Activated T-helper 1 cell treated with anti-CD3 and anti-CD28 coated beads, Interleukin-12 subunit alpha, Interleukin-12 subunit beta, Interleukin-2, Interleukin-4 antibody, amounts not matched to agents 30 ng/mL and 10 ng/mL and 1 ng/mL, durations not matched to agents 14 hours and 24 hours and 36 hours (primary cell): ENCODE measurements around the gene QRSL1. TPM values are rescaled to one million over a fixed set of nuclear protein-coding genes. Genes with fewer than 3 reads are reported as not detected.
"Not testable (repeated sequence)": the region's sequence is repeated elsewhere in the genome, so short reads cannot be mapped to it uniquely, and the experiment has no call there.

ENCODE experiments used
- DNase-seq: peaks from one replicate; pipeline ENCODE4 v3.0.0; 2021; ENCODE audit warnings: low spot score
- H3K27ac Mint-ChIP-seq: one replicate; pipeline ENCODE4 v1.8.0; 2021; ENCODE audit warnings: mild to moderate bottlenecking, mixed read lengths
- H3K27me3 Mint-ChIP-seq: one replicate; pipeline ENCODE4 v1.8.0; 2022; ENCODE audit warnings: mild to moderate bottlenecking, moderate library complexity, mixed read lengths; ENCODE audit not compliant: insufficient read depth
- H3K36me3 Mint-ChIP-seq: one replicate; pipeline ENCODE4 v1.8.0; 2021; ENCODE audit warnings: low read depth, mixed read lengths
- H3K4me1 Mint-ChIP-seq: one replicate; pipeline ENCODE4 v1.8.0; 2021; ENCODE audit warnings: low read depth, mixed read lengths
- H3K4me3 Mint-ChIP-seq: one replicate; pipeline ENCODE4 v1.8.0; 2021; ENCODE audit warnings: mild to moderate bottlenecking, moderate library complexity, mixed read lengths
- H3K9me3 Mint-ChIP-seq: one replicate; pipeline ENCODE4 v1.8.0; 2021; ENCODE audit warnings: mixed read lengths
- intact Hi-C: fragments of 100-400 bp; cut with micrococcal nuclease; formaldehyde crosslinking; loops from one replicate; pipeline ENCODE4 v1.15.1; 2024
- total RNA-seq: library from RNA; stranded (reverse); gene quantifications from 2 replicates; pipeline ENCODE4 v1.2.3, GENCODE V29; 2022

QRSL1 gene
- total RNA-seq, 1 donor from 2014 or later = 21.9 TPM

DNA sequence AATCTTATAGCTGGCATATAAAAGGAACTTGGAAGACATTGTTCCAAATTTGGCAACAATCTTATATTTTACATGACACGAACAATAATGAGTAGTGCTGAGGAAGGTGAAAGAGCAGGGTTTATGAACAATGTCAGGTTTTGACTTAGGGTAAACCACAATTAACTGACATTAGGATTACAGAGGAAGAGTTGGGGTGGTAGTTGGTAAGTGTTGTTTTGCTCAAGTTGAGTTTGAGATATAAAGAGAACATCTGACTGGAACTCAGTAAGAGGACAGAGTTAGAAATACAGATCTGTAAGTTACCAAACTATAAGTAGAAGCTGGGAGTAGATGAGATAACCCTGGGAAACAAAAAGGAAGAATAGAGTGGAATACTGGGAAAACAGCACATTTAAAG lies 15.2 kb upstream of the QRSL1 start:
- intact Hi-C loops = no loop called here
- no peaks in the 10 kb centered on the region for H3K27me3 Mint-ChIP-seq
- no peak for DNase-seq
- peaks cover 28% of the 10 kb centered on the region for H3K4me1 Mint-ChIP-seq
- H3K4me3 Mint-ChIP-seq = no peak overlapping the region
- peak overlapping the region; percentile 24 for H3K27ac Mint-ChIP-seq
- H3K36me3 Mint-ChIP-seq = peaks cover 29% of the 10 kb centered on the region
- no peaks in the 10 kb centered on the region for H3K9me3 Mint-ChIP-seq

DNA sequence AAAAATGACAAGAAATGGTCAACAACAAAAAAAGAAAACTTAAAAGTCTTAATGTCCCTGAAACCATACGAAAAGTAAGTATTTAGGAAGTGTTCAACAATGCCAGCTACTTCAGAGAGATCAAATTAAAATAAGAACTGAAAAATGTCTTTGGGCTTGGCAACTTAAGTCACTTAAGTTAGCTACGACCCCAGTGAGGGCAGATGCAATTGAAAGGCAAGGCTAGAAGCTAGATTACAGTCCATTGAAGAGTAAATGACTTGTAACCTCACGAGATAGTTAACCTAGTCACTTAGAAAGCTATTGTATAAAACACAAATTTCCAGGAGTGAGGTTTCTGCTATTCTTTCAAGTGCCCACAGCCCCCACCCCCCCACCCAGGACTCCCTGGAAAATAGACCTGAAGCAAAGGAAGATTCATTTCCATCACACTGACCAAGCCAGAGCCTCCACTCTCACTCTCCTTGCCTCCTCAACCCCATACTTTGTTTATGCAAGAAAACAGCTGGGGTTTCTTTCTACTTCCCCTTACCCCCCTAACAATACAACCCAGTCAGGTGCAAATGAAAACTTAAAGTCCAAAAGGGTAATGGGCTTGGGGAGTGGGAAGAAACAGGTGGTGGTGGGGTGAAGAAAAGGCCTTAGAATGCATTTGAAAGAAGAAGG lies 14.7 kb upstream of the QRSL1 start:
- Mint-ChIP-seq H3K4me3 (no peak overlapping the region), H3K27ac (no peak overlapping the region), H3K36me3 (peaks cover 29% of the 10 kb centered on the region), H3K4me1 (peaks cover 28% of the 10 kb centered on the region), H3K9me3 (no peaks in the 10 kb centered on the region), H3K27me3 (no peaks in the 10 kb centered on the region)
- intact Hi-C loops = no loop called here
- DNase-seq = no peak

DNA sequence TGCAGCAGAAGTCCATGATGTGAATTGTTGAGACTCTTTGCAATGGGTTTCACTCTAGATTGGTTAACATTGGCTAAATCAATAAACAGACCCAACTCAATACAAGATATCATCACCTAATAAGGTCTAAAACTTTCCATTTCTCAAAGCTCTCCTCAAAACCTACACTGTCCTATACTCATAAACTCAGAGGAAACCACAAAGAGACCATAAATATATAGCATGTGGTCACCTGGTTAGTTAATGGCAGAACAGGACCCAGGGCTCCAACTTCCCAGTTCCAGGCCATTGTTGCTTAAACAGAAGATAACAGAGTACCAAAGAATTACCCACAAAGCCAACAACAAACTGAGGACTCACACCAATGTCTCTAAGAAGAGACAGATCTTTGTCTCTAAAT lies 12.1 kb upstream of the QRSL1 start:
- Mint-ChIP-seq H3K36me3 (peaks cover 28% of the 10 kb centered on the region), H3K9me3 (no peaks in the 10 kb centered on the region), H3K27me3 (no peaks in the 10 kb centered on the region), H3K4me1 (peaks cover 28% of the 10 kb centered on the region), H3K27ac (no peak overlapping the region), H3K4me3 (no peak overlapping the region)
- intact Hi-C loops = no loop called here
- DNase-seq = no peak

DNA sequence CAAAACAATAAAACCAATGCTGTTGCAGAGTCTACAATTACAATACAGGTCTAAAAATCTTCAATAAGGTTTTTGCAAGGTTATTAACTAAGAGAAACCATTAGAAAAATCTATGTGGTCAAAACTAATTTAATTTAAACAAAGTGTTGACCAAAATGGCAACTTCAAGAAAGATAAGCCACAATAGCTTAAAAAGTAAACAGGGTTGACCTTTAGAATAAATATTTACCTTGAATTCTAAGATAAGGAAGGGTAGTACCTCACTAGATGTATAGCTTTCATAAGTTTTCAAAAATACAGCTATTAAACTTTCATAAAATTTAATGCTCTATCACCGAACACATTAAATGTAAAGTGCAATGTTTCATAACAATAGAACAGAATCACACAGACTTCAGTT lies 11.5 kb upstream of the QRSL1 start:
- intact Hi-C loops = no loop called here
- no peaks in the 10 kb centered on the region for H3K27me3 Mint-ChIP-seq
- H3K4me3 Mint-ChIP-seq = no peak overlapping the region
- H3K9me3 Mint-ChIP-seq = peaks cover under 1% of the 10 kb centered on the region
- peaks cover 22% of the 10 kb centered on the region for H3K4me1 Mint-ChIP-seq
- H3K27ac Mint-ChIP-seq = no peak overlapping the region
- no peak for DNase-seq
- peaks cover 26% of the 10 kb centered on the region for H3K36me3 Mint-ChIP-seq

DNA sequence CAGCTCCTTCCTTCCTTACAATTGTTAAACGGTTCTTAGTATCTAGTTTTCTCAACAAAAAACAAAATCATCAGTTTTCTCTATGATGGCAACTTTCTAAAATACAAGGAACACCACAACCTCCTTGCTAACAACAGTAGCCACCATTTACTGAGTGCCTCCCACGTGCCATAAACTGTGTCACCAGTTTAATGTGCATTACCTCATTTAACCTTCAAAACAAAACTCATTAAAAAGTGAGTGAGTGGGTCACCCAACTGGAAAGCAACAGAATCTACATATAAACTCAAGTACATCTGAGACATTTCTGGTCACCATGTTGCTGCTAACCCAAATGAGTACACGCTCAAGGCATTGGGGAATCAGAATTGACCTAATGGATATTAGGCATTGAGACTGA lies 11.1 kb upstream of the QRSL1 start:
- H3K27ac Mint-ChIP-seq = no peak overlapping the region
- peaks cover 3% of the 10 kb centered on the region for H3K9me3 Mint-ChIP-seq
- no peak for DNase-seq
- intact Hi-C loops = no loop called here
- no peak overlapping the region for H3K4me3 Mint-ChIP-seq
- H3K4me1 Mint-ChIP-seq = peaks cover 18% of the 10 kb centered on the region
- peaks cover 24% of the 10 kb centered on the region for H3K36me3 Mint-ChIP-seq
- no peaks in the 10 kb centered on the region for H3K27me3 Mint-ChIP-seq

DNA sequence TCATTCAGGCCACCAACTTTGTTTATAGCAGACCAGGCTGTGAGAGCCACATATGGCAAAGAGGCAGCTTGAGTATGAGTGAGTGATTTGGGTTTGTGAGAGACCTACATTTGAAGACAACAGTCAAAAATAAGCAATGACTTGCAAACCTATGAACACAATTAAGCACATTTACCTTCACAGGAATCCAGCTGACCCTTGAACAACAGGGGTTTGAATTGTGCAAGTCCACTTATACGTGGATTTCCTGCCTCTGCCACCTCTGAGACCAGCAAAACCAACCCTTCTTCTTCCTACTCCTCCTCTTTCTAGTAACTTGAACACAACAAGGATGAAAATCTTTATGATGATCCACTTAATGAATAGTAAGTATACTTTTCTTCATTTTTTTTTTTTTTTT lies 10.2 kb upstream of the QRSL1 start:
- Mint-ChIP-seq H3K27me3 (no peaks in the 10 kb centered on the region), H3K9me3 (peaks cover 3% of the 10 kb centered on the region), H3K27ac (no peak overlapping the region), H3K4me3 (no peak overlapping the region), H3K4me1 (peaks cover 9% of the 10 kb centered on the region), H3K36me3 (peaks cover 21% of the 10 kb centered on the region)
- DNase-seq = no peak
- intact Hi-C loops = no loop called here

DNA sequence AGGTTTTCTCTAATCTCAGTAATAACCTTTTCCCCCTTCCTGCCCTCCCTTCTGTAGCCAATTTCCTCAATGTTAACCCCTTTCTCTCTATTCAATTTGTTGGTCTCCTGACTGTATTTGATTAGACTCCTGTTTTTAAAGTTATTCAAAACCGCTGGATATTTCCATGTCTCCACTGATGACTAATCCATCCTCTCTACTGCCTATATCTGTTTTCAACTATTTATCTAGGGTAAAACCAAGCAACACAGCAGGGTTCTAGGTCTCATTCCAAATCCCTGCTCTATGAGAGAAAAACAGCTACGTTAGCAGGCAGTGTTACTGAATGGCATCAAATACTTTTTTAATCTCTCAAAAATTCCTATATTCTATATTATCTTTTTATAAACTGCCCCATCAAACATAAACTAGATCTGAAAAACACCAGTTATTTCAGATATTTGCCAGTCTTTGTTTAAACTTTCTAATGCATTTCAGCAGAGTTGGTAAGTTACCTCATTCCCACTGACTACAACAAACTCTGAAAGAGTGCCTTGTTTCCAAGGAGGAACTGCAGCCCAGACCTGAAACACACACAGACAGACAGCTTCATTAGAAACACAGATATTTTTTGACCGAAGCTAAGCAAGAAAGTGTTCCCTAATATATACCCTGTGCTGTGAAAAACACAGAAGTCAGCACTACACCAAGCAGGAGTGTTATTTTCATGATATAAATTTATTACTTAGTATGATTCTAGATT lies 8.3 kb upstream of the QRSL1 start:
- H3K27ac Mint-ChIP-seq = no peak overlapping the region
- peaks cover 16% of the 10 kb centered on the region for H3K36me3 Mint-ChIP-seq
- H3K9me3 Mint-ChIP-seq = peaks cover 3% of the 10 kb centered on the region
- intact Hi-C loops = loop anchor here (10.0 kb wide), 2 partner anchors 844 to 1216 kb away; partner anchors contain the start of gene PREP
- H3K4me1 Mint-ChIP-seq = peaks cover 5% of the 10 kb centered on the region
- DNase-seq = no peak
- H3K4me3 Mint-ChIP-seq = no peak overlapping the region
- H3K27me3 Mint-ChIP-seq = no peaks in the 10 kb centered on the region

DNA sequence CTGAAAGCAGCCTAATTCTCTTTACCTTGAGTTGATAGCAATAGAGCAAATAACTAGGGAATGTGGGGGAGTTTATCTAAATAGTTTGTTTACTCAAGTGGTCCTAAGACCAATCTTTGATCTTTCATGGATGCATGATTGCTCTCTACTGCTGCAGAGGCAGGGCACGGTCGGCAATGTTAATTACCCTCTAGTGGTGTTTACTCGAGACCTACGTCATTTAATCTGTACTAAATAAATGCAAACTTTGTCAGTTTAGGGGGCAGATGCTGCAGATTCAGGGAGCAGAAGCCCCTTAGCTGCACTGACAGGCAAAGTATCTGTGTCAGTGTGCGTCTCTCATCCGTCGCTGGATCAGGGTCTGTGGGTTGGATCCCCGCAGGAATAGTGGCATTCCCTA lies 7.0 kb upstream of the QRSL1 start:
- H3K4me3 Mint-ChIP-seq = no peak overlapping the region
- intact Hi-C loops = loop anchor here (10.0 kb wide), 2 partner anchors 842 to 1218 kb away; partner anchors contain the start of gene PREP

DNA sequence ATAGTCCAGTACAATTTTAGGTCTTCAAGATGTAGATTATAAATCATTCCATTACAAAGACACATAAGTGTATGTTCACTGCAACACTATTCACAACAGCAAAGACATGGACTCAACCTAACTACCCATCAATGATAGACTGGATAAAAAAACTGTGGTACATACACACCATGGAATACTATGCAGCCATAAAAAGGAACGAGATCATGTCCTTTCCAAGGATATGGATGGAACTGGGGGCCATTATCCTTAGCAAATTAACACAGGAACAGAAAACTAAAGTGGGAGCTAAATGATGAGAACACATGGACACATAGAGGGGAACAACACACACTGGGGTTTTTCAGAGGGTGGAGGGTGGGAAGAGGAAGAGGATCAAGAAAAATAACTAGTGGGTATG lies 6.3 kb upstream of the QRSL1 start:
- Mint-ChIP-seq H3K4me1 (peaks cover 14% of the 10 kb centered on the region), H3K9me3 (peaks cover 3% of the 10 kb centered on the region), H3K27me3 (no peaks in the 10 kb centered on the region), H3K4me3 (no peak overlapping the region), H3K36me3 (peaks cover 16% of the 10 kb centered on the region), H3K27ac (no peak overlapping the region)
- DNase-seq = no peak
- intact Hi-C loops = loop anchor here (10.0 kb wide), 2 partner anchors 842 to 1218 kb away; partner anchors contain the start of gene PREP

More for the DNA sequence above, 7.0 kb upstream of the QRSL1 start:
- Mint-ChIP-seq H3K27ac (no peak overlapping the region), H3K4me1 (peaks cover 12% of the 10 kb centered on the region), H3K9me3 (peaks cover 3% of the 10 kb centered on the region), H3K36me3 (peaks cover 16% of the 10 kb centered on the region), H3K27me3 (no peaks in the 10 kb centered on the region)
- DNase-seq = no peak

DNA sequence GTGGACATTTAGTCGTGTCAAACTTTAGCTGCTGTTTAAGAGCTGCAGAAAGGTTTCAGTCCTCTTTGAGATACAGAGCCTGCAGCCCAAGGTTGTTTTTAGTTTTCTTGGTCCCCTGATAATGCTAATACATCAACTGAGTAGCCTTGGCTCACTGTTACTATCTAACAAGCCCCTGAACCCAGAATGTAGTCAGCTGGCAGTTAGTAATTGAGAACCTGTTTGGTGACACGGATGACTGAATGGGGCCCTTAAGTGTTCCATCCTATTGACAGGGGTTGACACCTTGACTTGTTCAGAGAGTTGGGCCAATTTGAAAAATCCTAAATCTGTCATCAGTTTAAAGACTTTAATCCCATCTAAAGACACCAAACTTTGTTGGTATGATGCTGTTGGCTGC lies 2.9 kb upstream of the QRSL1 start:
- Mint-ChIP-seq H3K4me1 (peaks cover 29% of the 10 kb centered on the region), H3K27ac (no peak overlapping the region), H3K27me3 (no peaks in the 10 kb centered on the region), H3K36me3 (peaks cover 9% of the 10 kb centered on the region), H3K9me3 (peaks cover 3% of the 10 kb centered on the region), H3K4me3 (no peak overlapping the region)
- intact Hi-C loops = loop anchor here (10.0 kb wide), 2 partner anchors 838 to 1222 kb away; partner anchors contain the start of gene PREP
- no peak for DNase-seq

DNA sequence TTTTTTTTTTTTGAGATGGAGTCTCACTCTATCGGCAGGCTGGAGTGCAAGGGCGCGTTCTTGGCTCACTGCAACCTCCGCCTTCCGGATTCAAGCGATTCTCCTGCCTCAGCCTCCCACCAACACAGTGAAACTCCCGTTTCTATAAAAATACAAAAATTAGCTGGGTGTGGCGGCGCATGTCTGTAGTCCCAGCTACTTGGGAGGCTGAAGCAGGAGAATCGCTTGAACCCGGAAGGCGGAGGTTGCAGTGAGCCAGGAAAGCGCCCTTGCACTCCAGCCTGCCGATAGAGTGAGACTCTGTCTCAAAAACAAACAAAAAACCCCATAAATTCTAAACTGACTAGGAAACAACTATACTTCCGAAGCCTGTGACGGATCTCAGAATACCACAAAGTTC lies 1.6 kb upstream of the QRSL1 start:
- Mint-ChIP-seq H3K4me1 (peaks cover 29% of the 10 kb centered on the region), H3K4me3 (peak overlapping the region; percentile 95)
- not testable (repeated sequence) for DNase-seq, H3K9me3 Mint-ChIP-seq, H3K27ac Mint-ChIP-seq, H3K27me3 Mint-ChIP-seq, H3K36me3 Mint-ChIP-seq
- intact Hi-C loops = loop anchor here (2.0 to 10.0 kb wide), 3 partner anchors 107 to 1223 kb away; partner anchors contain the start of gene PREP

DNA sequence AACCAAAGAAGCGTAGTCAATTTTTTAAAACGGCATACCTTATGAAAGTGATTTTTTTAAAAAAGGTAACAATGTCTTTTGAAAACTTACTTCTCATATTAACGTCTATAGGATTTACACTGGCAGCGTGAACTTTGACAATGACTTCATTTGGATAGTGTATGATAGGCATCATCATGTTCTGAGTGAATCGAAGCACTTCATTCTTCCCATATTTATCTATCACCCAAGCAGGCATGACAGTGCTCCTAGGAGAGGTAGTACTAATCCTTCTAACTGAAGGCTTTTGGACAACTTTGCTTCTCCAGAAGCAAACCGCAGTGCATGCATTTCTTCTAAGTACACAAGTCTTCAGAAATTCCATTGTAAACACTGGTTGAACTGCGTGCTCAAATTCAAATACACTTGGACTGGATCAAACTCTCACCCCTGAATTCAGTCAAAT lies 698 bp upstream of the QRSL1 start:
- DNase-seq = no peak
- peak overlapping the region; percentile 95 for H3K4me3 Mint-ChIP-seq
- intact Hi-C loops = loop anchor here (1.0 to 10.0 kb wide), 9 partner anchors 15 to 1224 kb away; partner anchors contain the start of genes ATG5, MTRES1 and PREP
- no peaks in the 10 kb centered on the region for H3K27me3 Mint-ChIP-seq
- no peaks in the 10 kb centered on the region for H3K9me3 Mint-ChIP-seq
- H3K4me1 Mint-ChIP-seq = peaks cover 29% of the 10 kb centered on the region
- peaks cover 5% of the 10 kb centered on the region for H3K36me3 Mint-ChIP-seq
- H3K27ac Mint-ChIP-seq = peak overlapping the region; percentile 98

DNA sequence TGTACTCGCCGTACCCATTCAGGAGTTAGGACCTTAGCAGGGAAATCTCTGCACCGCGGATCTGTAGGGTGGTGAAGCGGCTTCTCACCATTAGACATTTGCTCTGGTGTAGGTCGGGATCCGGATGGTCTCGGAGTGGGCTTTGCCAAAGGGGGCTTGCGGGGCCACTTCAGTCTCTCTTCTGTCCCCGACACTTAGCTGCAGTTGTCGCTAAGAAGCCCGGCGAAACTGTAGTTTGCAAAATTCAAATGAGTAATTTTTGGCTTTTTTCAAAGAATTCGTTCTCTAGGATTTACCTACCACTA lies 433 bp downstream of the QRSL1 start:
- Mint-ChIP-seq H3K27ac (peak overlapping the region; percentile 98), H3K9me3 (no peaks in the 10 kb centered on the region), H3K4me3 (peak overlapping the region; percentile 95), H3K4me1 (peaks cover 33% of the 10 kb centered on the region), H3K27me3 (no peaks in the 10 kb centered on the region), H3K36me3 (peaks cover 7% of the 10 kb centered on the region)
- DNase-seq = no peak
- intact Hi-C loops = loop anchor here (1.0 to 10.0 kb wide), 9 partner anchors 17 to 1225 kb away; partner anchors contain the start of genes ATG5, MTRES1 and PREP
